22Rv1 (cell line): ENCODE results near the gene HS6ST2.

Source experiments
- ZFX ChIP-seq: fragments of 450-650 bp; IDR thresholded peaks from 2 replicates; pipeline ENCODE4 v1.6.1; 2017; ENCODE audit warnings: antibody characterized with exemption, borderline replicate concordance
- TF ChIP-seq, protein P1 (sequence below): fragments of 450-650 bp; IDR thresholded peaks from 2 replicates; pipeline ENCODE4 v1.5.1; 2017; ENCODE audit warnings: mild to moderate bottlenecking

DNA sequence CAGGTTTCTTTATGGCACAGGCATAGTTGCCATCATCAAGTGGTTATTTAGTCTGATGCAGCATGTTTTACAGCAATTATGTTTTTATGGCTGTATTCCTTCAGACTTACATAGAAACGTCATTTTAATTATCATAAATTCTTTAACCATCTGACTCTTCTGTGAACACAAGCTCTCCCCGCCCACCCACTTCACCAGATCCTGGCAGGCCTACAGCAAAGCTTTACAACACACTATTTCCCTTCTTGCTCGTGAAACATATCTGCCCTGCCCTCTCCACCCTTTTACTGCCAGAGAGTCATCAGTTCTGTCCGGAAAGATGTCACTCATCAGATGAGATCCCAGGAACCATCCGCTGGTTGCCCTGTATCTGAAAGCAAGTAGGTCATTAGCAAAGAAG, 120.5 kb downstream of the HS6ST2 start:
- TF ChIP-seq, protein P1, sequence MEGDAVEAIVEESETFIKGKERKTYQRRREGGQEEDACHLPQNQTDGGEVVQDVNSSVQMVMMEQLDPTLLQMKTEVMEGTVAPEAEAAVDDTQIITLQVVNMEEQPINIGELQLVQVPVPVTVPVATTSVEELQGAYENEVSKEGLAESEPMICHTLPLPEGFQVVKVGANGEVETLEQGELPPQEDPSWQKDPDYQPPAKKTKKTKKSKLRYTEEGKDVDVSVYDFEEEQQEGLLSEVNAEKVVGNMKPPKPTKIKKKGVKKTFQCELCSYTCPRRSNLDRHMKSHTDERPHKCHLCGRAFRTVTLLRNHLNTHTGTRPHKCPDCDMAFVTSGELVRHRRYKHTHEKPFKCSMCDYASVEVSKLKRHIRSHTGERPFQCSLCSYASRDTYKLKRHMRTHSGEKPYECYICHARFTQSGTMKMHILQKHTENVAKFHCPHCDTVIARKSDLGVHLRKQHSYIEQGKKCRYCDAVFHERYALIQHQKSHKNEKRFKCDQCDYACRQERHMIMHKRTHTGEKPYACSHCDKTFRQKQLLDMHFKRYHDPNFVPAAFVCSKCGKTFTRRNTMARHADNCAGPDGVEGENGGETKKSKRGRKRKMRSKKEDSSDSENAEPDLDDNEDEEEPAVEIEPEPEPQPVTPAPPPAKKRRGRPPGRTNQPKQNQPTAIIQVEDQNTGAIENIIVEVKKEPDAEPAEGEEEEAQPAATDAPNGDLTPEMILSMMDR = no peak
- TF ChIP-seq ZFX = no peak
